HEK293T (cell line): ENCODE results near the gene MINDY4.
"Not testable (repeated sequence)": the region's sequence is repeated elsewhere in the genome, so short reads cannot be mapped to it uniquely, and the experiment has no call there.

Experiments used
- ARNT ChIP-seq: fragments of 450-650 bp; IDR thresholded peaks from 2 replicates; pipeline ENCODE4 v1.6.1; 2017; ENCODE audit warnings: mild to moderate bottlenecking
- BHLHE40 ChIP-seq: fragments of 450-650 bp; IDR thresholded peaks from 2 replicates; pipeline ENCODE4 v1.6.1; 2016; ENCODE audit warnings: mild to moderate bottlenecking, moderate library complexity, borderline replicate concordance
- ELF4 ChIP-seq: fragments of 450-650 bp; IDR thresholded peaks from 2 replicates; pipeline ENCODE4 v1.6.1; 2017; ENCODE audit warnings: antibody characterized with exemption
- FOXA1 ChIP-seq: fragments of 450-650 bp; IDR thresholded peaks from 2 replicates; pipeline ENCODE4 v1.6.1; 2016; ENCODE audit warnings: mild to moderate bottlenecking
- FOXM1 ChIP-seq: fragments of 450-650 bp; IDR thresholded peaks from 2 replicates; pipeline ENCODE4 v1.6.1; 2017; ENCODE audit warnings: mild to moderate bottlenecking, borderline replicate concordance
- L3MBTL2 ChIP-seq: fragments of 450-650 bp; conservative IDR thresholded peaks from 2 replicates; pipeline ENCODE4 v1.6.1; 2016; ENCODE audit warnings: mild to moderate bottlenecking
- NFRKB ChIP-seq: fragments of 450-650 bp; IDR thresholded peaks from 2 replicates; pipeline ENCODE4 v1.6.1; 2016; ENCODE audit warnings: mild to moderate bottlenecking, moderate library complexity
- SP1 ChIP-seq: fragments of 450-650 bp; IDR thresholded peaks from 2 replicates; pipeline ENCODE4 v1.6.1; 2017
- SUZ12 ChIP-seq: fragments of 450-650 bp; IDR thresholded peaks from 2 replicates; pipeline ENCODE4 v1.6.1; 2016; ENCODE audit warnings: mild to moderate bottlenecking
- TARDBP ChIP-seq: fragments of 450-650 bp; IDR thresholded peaks from 2 replicates; pipeline ENCODE4 v1.6.1; 2016

DNA sequence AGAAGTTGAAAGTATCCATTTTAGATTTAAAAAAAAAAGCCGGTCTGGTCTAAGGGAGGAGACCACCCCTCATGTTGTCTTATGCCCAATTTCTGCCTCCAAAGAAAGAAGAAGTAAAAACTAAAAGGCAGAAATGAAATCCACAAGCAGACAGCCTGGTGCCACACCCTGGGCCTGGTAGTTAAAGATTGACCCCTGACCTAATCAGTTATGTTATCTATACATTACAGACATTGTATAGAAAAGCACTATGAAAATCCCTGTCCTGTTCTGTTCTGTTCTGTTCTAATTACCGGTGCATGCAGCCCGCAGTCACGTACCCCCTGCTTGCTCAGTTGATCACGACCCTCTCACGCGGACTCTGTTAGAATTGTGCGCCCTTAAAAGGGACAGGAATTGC lies 36.3 kb downstream of the MINDY4 start:
- not testable (repeated sequence) for TF ChIP-seq L3MBTL2, TARDBP, BHLHE40, FOXM1, NFRKB, ARNT, SUZ12, ELF4, FOXA1, SP1
